Left renal cortex interstitium (tissue), 4 donors: ENCODE results near the gene WWC2. TPM values are rescaled to one million over a fixed set of nuclear protein-coding genes. Genes with fewer than 3 reads are reported as not detected.

Experiments
- DNase-seq, 4 donors: peaks; one replicate each; pipeline ENCODE4 v3.0.0-alpha.2; 2013; ENCODE audit warnings: low read depth in 4 of 4, low spot score in 2 of 4, missing footprints in 1 of 4
- polyA plus RNA-seq, 4 donors: library from polyadenylated mRNA; unstranded; fragments of 120-200 nt; gene quantifications; one replicate each; pipeline ENCODE4 v1.2.1, GENCODE V29; 2013; ENCODE audit not compliant: insufficient read length in 4 of 4

WWC2 gene
- polyA plus RNA-seq, 4 donors: 47.3 to 68.7 (median 56.7) TPM

DNA sequence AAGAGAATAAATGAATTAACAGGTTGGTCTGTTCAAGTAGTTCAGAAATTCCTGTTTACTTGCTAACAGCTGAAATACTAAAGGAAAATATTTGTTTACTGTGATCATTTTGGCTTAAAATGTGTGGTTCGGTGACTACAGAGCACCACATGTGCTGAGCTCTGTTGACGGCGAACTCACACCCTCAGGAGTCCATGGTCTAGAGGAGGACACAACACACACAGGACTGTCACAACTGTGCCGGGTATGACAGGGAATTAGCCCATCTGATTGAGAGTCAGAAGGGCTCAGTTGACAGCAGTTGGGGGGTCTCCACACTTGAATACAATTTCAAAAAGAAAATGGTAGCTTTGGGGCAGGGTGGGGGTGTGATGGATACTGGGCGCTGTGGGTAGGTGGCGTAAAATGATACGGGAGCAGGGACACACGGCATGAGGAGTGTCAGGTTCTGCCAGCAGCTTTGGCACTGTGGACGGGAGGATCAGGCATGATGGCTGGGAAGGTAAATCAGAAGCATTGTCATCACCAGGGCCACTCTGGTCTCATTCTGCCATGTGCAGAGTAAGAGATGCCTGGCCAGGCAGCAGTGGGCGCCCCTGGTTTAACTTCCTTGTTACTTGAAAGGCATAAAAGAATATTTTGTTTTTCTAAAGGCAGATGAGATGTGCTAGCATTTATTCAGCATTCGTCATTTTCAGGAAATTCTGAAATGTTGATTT is 187.7 kb downstream of the WWC2 start:
- no peak for DNase-seq

DNA sequence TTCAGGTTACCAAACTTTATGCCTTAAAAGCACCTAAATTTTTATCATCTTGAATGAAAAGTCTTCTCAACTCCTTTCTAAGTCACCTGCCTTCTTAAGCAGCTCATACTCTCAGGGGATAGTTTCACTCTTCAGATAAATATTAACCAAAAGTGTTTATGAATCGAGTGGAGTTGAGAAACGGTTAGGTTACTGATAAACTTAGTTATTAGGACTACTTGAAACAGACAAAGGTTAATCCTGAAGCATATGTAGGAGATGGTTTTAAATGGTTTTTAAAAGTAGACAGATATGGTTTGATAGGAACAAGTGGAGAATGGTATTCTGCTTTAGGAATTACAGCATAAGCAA is 188.2 kb downstream of the WWC2 start:
- no peak for DNase-seq

DNA sequence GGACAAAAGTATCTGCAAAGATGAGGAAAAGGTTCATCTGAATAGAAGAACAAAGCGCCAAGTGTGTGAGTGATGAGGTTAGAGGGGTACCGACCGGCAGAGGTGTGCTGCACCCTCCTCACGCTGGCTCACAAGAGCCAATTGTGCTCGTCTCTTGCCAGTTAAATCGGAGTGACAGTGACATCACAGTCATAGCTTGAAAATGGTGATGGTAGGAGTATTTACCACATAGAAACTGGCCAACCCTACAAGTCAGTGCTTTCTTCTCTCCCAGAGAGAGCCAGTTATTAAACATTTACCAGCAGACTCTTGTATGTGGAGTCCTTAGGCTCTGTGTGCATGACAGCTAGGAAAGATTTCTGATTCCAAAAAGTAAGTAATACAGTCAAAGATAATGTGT is 188.6 kb downstream of the WWC2 start:
- DNase-seq: no peak

DNA sequence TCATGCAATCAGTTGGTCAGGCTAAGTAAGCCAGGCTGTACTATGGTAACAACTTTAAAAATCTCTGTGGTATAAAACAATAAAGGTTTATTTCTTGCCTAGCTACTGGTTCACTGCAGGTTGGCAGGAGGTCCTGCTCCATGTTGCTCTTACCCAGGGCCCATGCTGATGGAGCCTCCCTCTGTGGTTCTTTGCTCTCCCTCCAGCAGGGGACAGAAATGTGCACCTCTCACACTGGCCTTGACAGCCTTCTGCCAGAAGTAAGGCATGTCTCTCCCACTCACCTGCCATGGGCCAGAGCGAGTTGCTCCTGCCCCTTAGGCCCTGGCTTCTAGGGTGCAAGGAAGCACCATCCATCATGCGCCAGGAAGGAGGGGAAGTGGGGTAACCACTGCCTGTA is 189.9 kb downstream of the WWC2 start:
- DNase-seq: no peak

DNA sequence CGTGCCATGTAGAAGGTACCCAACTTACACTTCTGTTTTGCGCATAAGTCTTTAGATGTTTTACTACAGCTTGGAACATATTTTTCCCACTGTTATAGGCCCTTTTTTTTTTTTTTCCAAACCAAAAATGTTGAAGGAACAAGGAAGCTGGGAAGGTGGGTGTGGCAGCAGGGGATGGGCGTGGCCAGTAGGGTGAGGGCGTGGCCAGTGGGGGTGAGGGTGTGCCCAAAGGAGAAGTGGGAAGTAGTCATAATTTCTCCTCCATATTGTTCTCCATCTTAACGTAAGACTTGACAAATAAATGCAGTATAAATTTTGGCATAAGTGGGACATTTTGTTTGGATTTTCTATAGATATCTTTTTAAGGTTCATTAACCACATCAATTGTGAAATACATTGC is 190.6 kb downstream of the WWC2 start:
- no peak for DNase-seq

DNA sequence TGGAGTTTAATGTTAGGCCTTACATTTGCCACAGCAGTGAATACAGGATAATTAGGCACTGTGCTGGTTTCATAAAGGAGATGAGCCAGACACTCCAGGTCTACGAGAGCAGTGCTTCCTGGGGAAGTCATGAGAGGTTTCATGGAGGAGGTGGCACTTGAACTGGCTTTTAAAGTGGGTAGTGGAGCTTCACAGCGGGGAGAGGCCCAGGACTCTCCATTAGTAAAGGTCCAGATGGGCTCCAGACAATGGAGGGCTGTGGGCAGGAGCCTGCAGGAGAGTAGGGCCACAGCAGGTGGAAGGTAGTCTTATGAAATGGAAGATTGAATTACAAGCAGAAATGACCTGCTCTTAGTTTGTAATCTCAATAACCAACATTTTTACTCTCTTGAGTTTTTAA is 192.0 kb downstream of the WWC2 start:
- no peak for DNase-seq

DNA sequence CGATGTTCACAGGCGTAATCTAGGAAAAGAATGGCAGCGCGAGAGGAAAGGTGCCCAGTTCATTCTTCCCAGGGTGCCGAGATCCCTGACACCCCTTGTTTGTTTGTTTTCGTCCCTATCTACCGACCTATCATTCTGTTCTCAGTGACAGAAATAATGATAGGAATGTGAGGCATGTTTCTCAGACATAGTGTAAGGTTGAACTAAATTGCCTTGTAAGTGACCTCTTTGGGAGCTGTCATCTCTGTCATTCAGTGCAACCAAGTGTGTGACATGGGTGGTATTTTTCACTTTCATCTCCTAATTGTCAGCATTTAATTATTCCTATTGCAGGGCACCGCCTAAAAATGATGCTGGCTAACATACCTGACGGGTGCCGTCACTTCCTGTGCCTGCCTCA is 196.7 kb downstream of the WWC2 start:
- no peak for DNase-seq

DNA sequence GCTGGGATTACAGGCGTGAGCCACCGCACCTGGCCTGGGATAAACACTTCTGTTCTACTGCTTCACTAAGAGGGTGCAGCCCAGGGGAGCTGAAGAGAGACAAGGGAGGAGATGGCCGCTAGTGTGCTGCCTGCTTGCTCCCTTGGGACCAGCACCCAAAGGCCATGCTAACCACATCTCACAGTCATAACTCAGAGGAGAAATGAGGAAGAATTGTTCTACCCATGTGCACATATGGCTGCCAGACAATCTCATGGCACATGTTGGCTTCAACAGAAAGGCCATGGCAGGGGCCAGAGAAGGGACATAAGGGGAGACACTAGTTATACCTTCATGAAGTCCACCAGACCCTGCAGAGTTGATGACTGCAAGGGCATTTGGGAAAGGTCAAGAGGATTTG is 198.6 kb downstream of the WWC2 start:
- DNase-seq: no peak

DNA sequence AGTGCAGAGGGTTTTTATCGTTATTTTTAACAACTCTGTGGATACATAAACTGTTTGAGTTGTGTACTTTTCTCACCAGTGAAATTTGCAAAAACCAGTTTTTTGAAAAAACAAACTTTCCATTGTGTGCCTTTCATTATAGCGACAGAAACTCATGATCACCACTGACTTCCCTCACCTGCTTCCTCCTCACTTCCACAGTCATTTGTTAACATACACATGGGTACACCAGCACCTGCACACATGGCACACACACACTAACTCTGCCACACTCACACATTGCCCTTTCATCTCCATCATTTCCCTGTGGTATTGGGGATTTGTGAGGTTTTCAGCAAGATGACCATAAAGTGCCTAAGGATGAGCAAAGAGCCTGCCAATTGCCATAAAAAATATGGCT is 200.4 kb downstream of the WWC2 start:
- no peak for DNase-seq

DNA sequence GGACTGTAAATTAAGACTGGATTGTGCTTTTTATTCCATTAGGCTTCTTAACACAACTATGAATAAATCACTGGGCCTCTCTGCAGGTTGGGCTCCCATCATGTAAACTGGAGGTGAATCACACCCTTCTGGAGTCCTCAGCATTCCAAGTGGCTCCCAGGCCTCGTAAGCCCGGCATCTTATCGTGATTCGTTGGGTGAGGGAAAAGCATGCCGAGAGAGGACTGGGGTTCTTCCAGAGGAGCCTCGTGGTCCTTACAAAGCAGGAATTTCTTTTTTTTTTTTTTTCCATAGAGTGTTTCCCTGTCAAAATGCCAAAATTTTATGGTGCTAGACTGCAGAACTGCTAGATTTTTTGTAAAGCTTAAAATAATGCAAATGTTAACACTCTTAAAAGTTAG is 201.0 kb downstream of the WWC2 start:
- DNase-seq: no peak

DNA sequence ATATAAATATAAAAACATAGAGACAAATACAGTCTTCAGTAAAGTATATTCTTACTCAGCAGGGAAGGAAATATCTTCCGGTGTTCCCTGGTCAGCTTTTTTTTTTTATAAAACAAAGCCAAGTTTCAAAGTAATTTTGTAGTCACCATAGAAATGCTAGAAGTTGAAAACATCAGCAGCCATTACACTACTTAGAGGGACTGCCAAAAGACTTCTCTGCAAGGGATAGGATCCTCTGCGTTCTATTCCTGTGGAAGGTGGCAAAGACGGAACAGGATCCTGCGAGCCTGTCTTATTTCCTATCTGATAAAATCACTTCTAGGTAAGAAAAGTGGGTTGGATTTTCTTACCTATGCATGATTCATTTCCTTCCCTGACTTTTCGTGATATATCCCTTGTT is 201.6 kb downstream of the WWC2 start:
- DNase-seq: no peak

DNA sequence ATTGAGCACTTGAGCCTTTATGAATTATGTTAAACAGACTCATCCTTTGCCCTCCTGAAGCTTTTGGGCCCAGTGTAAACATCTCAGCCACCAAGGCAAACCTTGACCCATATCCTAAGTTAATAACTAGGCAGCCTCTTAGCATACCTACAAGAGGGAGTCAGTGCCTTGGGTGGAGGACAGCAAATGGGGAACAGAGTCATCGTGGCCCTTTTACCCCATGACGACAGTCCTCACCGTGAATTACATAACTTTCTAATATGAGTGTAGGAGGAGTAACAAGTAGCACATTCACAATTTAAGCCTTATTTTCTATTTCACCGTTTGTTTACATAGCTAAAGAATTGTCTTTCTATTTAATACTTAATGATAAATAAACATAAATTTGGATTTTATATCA is 204.2 kb downstream of the WWC2 start:
- DNase-seq: no peak

DNA sequence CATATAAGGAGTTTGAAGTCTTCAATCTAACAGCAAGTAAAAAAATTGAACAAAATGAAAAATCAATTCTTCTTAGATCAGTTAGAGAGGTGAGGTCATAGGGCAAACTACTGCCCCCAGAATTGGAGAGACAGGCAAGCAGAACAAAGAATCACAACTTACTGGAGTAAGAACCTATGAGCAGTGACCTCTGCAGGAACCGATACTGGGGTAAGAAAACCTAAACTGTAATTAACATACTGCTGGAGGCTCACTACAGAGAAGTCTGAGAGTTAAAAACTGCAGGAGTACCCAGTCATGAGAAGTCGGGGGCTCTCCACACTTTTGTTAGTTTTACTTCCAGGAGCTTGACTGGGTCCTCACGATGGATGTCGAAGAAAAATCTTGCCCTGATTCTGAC is 205.0 kb downstream of the WWC2 start:
- DNase-seq: no peak

DNA sequence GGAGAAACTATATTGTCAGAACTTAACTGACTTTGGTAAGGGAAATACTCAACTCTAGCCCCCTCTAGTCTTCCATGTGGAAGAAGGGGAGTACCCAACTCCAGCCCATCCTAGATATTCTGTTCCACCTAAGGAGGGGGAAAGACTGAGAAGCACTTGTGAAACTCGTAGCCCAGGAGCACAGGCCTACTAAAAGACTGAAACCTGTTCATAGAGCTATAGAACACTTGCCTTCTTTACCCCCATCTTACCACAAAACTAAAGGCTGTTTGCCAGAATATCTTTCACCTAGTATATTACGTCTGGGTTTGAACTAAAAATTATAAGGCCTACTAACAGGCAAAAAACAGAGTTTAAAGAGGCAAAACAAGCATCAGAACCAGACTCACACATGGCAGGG is 205.5 kb downstream of the WWC2 start:
- DNase-seq: no peak

DNA sequence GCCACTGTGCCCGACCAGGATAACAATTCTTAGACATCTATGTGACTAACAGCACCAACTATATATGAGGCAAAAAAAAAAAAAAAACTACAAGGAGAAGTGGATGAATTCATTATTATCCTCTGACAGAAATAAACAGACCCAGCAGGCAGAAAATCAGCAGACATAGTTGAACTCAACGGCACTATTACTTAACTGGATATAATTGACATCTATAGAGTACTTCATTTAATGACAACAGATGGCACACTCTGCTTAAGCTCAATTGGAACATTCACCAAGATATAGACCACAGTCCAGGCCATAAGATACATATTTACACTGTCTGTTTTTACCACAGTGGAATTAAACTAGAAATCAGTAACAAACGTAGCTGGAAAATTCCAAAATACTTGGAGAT is 207.8 kb downstream of the WWC2 start:
- DNase-seq: no peak

DNA sequence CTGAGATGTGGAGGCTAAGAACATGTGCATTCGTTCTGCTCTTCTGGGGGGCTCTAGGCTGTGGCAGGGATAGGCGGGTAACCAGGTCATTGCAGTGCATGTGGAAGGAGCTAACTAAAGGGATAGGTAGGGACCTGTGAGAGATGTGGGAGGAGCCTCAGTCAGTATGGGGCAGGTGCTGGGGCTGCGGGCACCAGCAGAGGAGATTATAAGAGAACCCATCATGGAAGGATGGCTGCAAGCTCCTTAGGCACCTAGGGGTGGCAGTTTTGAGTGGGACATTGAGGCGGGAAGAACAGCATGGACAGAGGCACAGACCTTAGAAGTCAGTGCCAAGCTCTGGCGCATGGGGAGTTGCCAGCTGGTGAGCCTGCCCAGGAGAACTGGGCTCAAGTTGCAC is 213.8 kb downstream of the WWC2 start:
- no peak for DNase-seq

DNA sequence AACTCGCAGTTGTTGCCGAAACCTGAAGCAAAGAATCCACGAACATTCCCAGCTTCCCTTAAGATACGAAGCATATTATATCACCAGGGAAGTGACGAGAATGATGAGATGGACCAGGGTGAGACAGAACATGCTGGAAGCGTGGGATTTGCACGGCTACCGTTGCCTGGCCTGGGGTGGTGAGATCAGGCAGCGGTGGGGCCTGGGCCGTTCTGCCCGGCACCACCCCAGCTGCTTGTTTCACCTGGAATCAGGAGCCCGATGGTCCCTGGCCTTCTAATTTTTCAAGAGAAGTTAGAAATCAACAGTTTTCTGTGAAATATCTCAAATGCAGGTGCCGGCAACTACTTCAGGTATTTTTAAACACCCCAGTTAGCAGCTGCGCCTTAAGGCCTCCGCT is 215.3 kb downstream of the WWC2 start:
- DNase-seq: no peak

DNA sequence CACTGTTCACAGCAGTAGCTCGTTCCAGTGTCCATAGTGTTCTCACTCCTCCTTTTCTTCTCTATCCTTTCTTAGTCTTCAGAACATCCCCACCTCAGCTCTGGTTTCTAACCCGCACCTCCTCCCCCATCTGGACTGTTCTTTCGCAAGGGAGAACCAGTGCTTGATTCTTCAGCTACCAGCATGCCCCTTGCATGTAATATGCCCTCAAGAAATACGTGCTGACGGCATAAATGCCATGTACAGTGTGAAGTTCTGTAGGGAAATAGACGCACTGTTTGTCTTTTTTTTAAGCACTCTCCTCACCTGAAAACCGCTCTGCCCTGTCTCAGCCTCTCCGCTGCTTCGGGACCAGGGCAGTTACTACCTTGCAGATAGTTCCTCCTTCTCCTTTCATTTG is 215.7 kb downstream of the WWC2 start:
- DNase-seq: no peak

DNA sequence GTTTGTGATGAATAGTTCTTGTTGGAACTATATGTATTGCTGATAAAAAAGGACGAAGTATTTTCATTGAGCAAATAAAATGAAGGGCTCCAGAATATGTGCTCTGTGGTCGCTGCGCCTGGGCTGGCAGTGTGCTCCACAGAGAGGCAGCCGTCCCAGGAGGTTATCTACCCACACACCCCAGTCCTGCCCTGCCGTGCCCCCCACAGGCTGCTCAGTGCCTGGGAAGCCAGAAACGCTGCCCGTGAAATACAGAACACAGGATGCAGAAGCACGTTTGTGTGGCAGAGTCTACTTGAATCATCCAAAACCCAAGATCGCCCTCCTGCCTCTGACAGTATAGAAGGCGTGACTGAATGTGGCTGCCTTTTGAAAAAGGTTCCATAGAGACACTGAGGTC is 219.6 kb downstream of the WWC2 start:
- no peak for DNase-seq

DNA sequence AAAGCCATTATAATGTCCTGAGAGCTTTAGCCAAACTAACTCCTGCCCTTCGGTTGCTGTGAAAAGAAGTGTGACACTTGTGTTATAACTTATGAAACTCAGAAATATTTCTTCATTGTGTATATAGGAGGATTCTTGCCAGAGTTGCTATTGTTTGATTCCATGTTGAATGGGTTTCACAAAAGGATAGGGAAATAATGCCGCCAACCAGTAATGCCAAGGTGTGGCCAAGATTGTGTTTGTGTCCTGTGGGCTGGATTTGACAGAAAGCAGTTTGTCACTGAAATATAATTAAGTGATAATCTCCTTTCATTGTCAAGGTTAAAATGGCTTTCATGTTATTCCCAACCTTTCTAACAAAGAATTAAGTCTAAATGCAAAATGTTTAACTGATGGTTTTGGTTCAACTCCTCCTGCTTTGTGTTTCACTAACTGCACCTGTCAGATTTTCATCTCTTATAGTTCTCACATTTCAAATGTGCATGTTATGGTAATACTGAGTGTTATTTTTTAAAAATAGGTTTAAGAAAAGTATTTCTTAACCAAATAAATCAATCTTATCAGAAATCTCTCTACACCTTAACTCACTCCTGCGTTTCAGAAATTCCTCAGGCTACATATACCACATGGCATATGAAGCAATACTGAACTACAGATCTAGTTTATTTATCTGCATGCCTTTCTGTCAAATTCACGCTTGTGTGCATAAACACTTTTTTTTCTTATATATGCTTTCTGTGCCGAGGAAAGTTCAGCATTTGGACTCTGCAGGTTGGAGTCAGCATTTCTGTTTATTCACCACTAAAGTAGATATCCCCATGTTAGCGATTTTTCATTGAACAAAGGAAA is 221.4 kb downstream of the WWC2 start, which contains the start of gene CLDN22:
Gene CLDN22, minus strand, starts transcription at position 66 of the 849 bp plus-strand sequence. Its CDS starts 58 bp downstream, at position 8.
- DNase-seq: no peak

DNA sequence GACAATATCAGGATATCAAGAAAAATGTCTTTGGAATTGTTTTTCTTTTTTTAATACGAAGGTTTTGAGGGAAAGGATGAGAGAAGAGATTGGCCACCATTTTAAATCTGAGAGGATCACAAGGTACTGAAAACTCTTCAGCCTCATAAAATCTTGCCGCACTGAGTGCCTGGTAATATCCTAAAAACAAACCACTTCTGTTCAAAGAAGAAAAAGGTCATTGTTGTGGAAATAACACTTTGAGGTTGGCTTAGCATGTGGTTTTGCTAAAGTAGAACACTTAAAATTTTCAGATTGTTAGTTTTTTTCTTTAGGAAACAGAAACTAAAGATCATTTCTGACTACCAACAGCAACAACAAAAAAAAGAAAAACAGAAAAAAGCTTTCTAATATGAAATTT is 222.0 kb downstream of the WWC2 start:
- DNase-seq: no peak

DNA sequence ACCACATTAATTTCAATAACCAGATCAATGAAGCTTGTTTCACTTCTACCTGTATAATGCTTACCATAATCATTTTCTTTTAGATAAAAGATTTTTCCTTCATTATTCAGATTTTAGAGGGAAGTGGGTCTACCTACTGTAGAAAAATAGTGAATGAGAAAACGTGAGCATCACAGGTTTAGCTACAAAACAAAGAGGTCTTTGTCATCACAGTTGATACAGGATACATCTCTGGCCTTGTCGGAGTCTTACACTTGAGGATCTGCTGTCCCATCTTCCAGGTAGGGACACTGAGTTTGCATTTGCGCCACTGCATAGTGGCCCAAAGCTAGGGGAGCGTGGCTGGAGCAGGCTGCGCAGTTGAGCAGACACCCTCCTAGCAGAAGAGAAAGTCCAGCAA is 222.5 kb downstream of the WWC2 start:
- DNase-seq: no peak
